PC-9 (cell line): Measurements from ENCODE around the gene ARID2.

Experiments
- EZH2 ChIP-seq: fragments of 200-600 bp; sonication (generic); IDR thresholded peaks from 2 replicates; pipeline ENCODE4 v1.8.0; 2017; ENCODE audit warnings: antibody characterized with exemption, low read depth
- TF ChIP-seq, protein P1 (sequence below): fragments of 200-600 bp; sonication (generic); conservative IDR thresholded peaks from 2 replicates; pipeline ENCODE4 v1.6.1; 2017; ENCODE audit warnings: mixed run types, antibody characterized with exemption, mild to moderate bottlenecking, moderate library complexity

GRCh38 chr12:45705404-45705803, 24.1 kb upstream of the ARID2 start:
- TF ChIP-seq, protein P1, sequence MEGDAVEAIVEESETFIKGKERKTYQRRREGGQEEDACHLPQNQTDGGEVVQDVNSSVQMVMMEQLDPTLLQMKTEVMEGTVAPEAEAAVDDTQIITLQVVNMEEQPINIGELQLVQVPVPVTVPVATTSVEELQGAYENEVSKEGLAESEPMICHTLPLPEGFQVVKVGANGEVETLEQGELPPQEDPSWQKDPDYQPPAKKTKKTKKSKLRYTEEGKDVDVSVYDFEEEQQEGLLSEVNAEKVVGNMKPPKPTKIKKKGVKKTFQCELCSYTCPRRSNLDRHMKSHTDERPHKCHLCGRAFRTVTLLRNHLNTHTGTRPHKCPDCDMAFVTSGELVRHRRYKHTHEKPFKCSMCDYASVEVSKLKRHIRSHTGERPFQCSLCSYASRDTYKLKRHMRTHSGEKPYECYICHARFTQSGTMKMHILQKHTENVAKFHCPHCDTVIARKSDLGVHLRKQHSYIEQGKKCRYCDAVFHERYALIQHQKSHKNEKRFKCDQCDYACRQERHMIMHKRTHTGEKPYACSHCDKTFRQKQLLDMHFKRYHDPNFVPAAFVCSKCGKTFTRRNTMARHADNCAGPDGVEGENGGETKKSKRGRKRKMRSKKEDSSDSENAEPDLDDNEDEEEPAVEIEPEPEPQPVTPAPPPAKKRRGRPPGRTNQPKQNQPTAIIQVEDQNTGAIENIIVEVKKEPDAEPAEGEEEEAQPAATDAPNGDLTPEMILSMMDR, result no peak
- TF ChIP-seq EZH2, result no peak
